ENCODE data around the gene EVL.

The EVL gene

GRCh38 chr14:100076606-100077005 is 11.4 kb downstream of the EVL start:
- DNase-seq (ENCODE audit: low read depth), result no peak
- TF ChIP-seq CTCF (IDR thresholded peaks at IDR 0.05; ENCODE audit: control insufficient read depth, extremely low read depth, insufficient read depth), result no peak
- H3K4me3 ChIP-seq (ENCODE audit: low read depth, low read length), result no peak overlapping the region

- no peak for TF ChIP-seq CTCF (IDR thresholded peaks at IDR 0.05; ENCODE audit: control insufficient read depth, extremely low read depth, insufficient read depth)
- no peak overlapping the region for H3K4me3 ChIP-seq (ENCODE audit: low read depth, low read length)
- no peak for DNase-seq (ENCODE audit: low read depth)
Measured at GRCh38 chr14:100077441-100077840, 12.2 kb downstream of the EVL start.

- DNase-seq (ENCODE audit: low read depth), result no peak
- no peak overlapping the region for H3K4me3 ChIP-seq (ENCODE audit: low read depth, low read length)
- TF ChIP-seq CTCF (IDR thresholded peaks at IDR 0.05; ENCODE audit: control insufficient read depth, extremely low read depth, insufficient read depth), result no peak
Measured at GRCh38 chr14:100078216-100078803, 13.1 kb downstream of the EVL start.

GRCh38 chr14:100078997-100079725 is 13.9 kb downstream of the EVL start:
- H3K4me3 ChIP-seq (ENCODE audit: low read depth, low read length), result no peak overlapping the region
- TF ChIP-seq CTCF (IDR thresholded peaks at IDR 0.05; ENCODE audit: control insufficient read depth, extremely low read depth, insufficient read depth), result no peak

GRCh38 chr14:100079726-100080005 is 14.4 kb downstream of the EVL start:
- no peak for TF ChIP-seq CTCF (IDR thresholded peaks at IDR 0.05; ENCODE audit: control insufficient read depth, extremely low read depth, insufficient read depth)
- H3K4me3 ChIP-seq (ENCODE audit: low read depth, low read length), result no peak overlapping the region
- DNase-seq (ENCODE audit: low read depth), result no peak

More at GRCh38 chr14:100078997-100079725, 13.9 kb downstream of the EVL start:
- no peak for DNase-seq (ENCODE audit: low read depth)

GRCh38 chr14:100080206-100080605 is 15.0 kb downstream of the EVL start:
- TF ChIP-seq CTCF (IDR thresholded peaks at IDR 0.05; ENCODE audit: control insufficient read depth, extremely low read depth, insufficient read depth), result no peak
- no peak overlapping the region for H3K4me3 ChIP-seq (ENCODE audit: low read depth, low read length)
- DNase-seq (ENCODE audit: low read depth), result no peak

All from LNCaP clone FGC (cell line).